HG02885 (cell line): ENCODE measurements around the gene TENM3.

Experiments
- ATAC-seq: cut with Tn5 transposase; IDR thresholded peaks from one replicate; pipeline ENCODE4 v1.9.1; 2021; ENCODE audit warnings: mild to moderate bottlenecking; ENCODE audit not compliant: unreplicated experiment, poor library complexity

The TENM3 gene

DNA sequence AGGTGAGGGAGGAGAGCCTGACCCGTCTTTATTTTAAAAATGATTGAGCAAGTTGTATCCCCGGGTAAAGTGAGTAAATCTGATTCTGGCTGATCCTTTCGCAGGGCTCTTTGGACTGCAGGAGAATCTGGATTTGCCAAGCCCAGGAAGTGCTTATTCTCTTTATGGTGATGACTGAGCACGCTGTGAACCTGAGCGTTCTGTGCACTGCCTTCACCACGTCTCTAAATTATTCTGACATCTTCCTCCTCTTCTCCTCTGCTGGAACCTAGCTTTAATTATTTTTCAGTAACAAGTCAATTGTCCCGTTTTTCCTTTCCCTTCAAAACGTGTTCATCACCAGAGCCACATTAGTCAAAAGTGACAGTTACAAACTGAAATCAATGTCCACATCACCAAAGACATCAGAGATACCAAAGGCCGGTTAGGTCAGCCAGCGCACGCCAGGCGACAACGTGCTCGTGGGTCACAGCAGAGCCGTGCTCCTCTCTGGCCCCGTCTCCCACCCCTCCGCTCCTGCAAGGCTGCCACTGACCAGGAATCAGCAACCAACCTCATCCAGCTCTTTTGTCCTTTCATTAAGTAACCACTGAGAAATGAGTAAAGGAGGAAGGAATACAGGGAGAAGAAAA, 599.7 kb downstream of the TENM3 start:
- ATAC-seq: no peak

DNA sequence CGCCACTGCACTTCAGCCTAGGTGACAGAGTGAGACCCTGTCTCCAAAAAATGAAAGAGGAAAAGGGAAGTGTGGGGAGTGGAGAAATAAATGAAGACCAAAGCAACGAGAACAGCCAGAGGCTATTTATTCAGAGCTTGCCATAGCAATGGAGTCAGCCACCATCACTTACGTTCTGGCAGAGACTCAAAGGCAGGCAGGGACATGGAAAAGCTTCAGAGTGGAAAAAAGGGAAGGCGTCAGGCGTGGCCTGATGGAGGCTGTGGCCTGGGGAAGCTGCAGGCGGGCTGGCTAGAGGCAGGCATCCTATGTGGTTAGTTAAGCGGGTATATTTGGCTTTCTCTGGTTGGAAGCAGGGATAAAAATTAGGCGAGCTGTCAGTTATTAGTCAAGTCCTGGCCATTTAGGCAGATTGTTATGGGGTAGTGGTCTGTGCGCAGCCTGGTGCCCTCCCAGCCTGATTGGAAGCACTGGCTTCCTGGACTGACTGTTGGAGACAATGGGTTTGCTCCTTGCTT, 600.7 kb downstream of the TENM3 start:
- no peak for ATAC-seq

- ATAC-seq: no peak
Measured at GRCh38 chr4:182845618-182846017, 602.4 kb downstream of the TENM3 start.

DNA sequence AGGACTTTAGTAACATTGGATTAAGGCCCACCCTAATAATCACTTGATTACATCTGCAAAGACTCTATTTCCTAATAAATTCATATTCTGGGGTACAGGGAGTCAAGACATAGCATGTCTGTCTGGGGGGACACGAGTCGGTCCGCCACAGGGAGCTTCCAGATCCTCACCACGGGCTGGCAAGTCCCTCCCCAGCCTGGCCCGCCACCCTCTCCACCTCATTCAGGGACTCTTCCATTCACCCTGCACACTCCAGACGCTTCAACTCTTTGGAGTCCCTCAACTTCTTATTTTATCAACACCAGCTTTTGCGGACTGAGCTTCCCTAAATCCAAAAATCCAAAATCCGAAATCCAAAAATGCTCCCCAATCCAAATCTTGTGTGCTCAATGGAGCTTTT, 602.8 kb downstream of the TENM3 start:
- no peak for ATAC-seq

DNA sequence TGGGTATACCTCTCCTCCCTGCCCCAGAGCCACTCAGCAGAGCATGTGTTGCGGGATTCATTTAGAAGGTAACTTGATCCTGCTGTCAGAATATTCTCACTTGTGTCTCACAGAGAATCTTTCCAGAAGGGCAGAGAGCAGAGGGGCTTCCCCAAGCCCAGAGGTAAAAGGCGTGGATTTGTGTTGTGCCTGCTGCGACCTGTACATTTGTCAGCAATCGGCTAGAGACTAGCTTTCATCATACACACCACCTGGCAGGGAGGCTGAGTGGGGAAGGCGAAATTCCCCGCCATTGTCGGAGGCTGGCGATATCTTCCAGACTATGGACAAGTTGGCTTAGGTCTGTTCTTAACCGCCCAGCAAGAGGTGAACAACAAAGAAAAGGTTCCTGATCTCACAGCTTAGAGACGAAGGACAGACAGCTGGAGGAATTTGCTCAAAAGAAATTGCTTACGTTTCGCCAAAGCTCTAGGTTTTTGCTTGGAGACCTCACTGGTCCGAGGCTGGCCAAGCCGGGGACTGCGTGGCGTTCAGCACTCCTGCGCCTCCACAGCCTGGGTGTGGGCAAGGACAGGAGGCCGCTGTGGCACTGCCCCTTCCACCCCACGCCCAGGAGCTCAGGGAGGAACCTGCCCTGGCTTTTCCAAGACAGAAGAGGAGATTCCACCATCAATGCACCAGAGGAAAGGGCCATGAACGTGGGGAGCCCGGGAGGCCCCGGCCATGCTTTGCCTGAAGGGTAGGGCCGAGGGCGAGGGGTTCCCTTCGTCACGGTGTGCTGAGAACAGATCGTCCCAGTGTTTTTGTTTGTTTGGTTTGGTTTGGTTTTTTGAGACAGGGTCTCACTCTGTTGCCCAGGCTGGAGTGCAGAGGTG, 604.6 kb downstream of the TENM3 start:
- no peak for ATAC-seq

- no peak for ATAC-seq
Measured at GRCh38 chr4:182848685-182849084, 605.5 kb downstream of the TENM3 start.
